IMR-90 (cell line): ENCODE results near the gene OR2T1. TPM values are rescaled to one million over a fixed set of nuclear protein-coding genes. Genes with fewer than 3 reads are reported as not detected.
"Not testable (repeated sequence)": the region's sequence is repeated elsewhere in the genome, so short reads cannot be mapped to it uniquely, and the experiment has no call there.

ENCODE experiments used
- ATAC-seq: fragments of 200-7000 bp; cut with Tn5 transposase; 2 replicates; pipeline ENCODE4 v1.9.1; 2020; ENCODE audit warnings: low read depth, mild to moderate bottlenecking, moderate library complexity
- BruUV-seq: library from RNA; stranded (reverse); fragments of 400-500 nt; replicated peaks from 2 replicates; lab custom pipeline; 2021; lab: Mats Ljungman, UMichigan
- CTCF ChIA-PET: fragments of 300-600 bp; formaldehyde crosslinking; extraction: SDS; loops from one replicate; lab custom pipeline; 2021; ENCODE audit warnings: antibody characterized with exemption; lab: Yijun Ruan, JAX
- POLR2A ChIA-PET: fragments of 300-600 bp; sonication (Branson Sonifier 250); formaldehyde crosslinking; loops from one replicate; lab custom pipeline; 2022; ENCODE audit warnings: antibody characterized with exemption; ENCODE audit not compliant: unreplicated experiment; lab: Charles Lee
- DNase-seq: peaks from one replicate; pipeline ENCODE4 v3.0.0; 2013
- H2AFZ ChIP-seq: replicated peaks from 2 replicates; pipeline ENCODE3; 2013; ENCODE audit warnings: low read length, mild to moderate bottlenecking; ENCODE audit not compliant: poor library complexity
- H2AK5ac ChIP-seq: 2 replicates; pipeline ENCODE4 v1.6.1; 2013; ENCODE audit warnings: low read depth, low read length, inconsistent platforms
- H2AK9ac ChIP-seq: replicated peaks from 2 replicates; pipeline ENCODE3; 2013; ENCODE audit warnings: mild to moderate bottlenecking, low read depth, low read length, moderate library complexity; ENCODE audit not compliant: poor library complexity
- H2BK120ac ChIP-seq: 2 replicates; pipeline ENCODE4 v1.6.1; 2013; ENCODE audit warnings: low read depth, low read length, inconsistent platforms
- H2BK15ac ChIP-seq: 3 replicates; pipeline ENCODE4 v1.6.1; 2013; ENCODE audit warnings: low read depth, low read length, inconsistent platforms
- H2BK20ac ChIP-seq: 2 replicates; pipeline ENCODE4 v1.6.1; 2013; ENCODE audit warnings: low read depth, mild to moderate bottlenecking, inconsistent platforms, low read length, moderate library complexity
- H2BK5ac ChIP-seq: 2 replicates; pipeline ENCODE4 v1.6.1; 2013; ENCODE audit warnings: mild to moderate bottlenecking, low read depth, low read length, inconsistent platforms; ENCODE audit not compliant: poor library complexity, severe bottlenecking
- H3K14ac ChIP-seq: replicated peaks from 2 replicates; pipeline ENCODE4 v1.6.1; 2013; ENCODE audit warnings: low read depth, low read length, inconsistent platforms
- H3K18ac ChIP-seq: 2 replicates; pipeline ENCODE4 v1.6.1; 2013; ENCODE audit warnings: low read depth, low read length, control low read depth
- H3K23ac ChIP-seq: 2 replicates; pipeline ENCODE4 v1.6.1; 2013; ENCODE audit warnings: low read depth, low read length, inconsistent platforms
- H3K27ac ChIP-seq: 2 replicates; pipeline ENCODE4 v1.5.1; 2013; ENCODE audit warnings: mild to moderate bottlenecking, control low read depth, low read length; ENCODE audit not compliant: insufficient read depth
- H3K27me3 ChIP-seq: 2 replicates; pipeline ENCODE4 v1.6.1; 2013; ENCODE audit warnings: low read length; ENCODE audit not compliant: control insufficient read depth, insufficient read depth
- H3K36me3 ChIP-seq: 2 replicates; pipeline ENCODE4 v1.6.1; 2013; ENCODE audit warnings: low read length, mixed read lengths; ENCODE audit not compliant: control insufficient read depth, insufficient read depth
- H3K4ac ChIP-seq: 2 replicates; pipeline ENCODE4 v1.6.1; 2013; ENCODE audit warnings: low read depth, low read length, inconsistent platforms
- H3K4me1 ChIP-seq: 2 replicates; pipeline ENCODE4 v1.6.1; 2013; ENCODE audit warnings: low read length, mixed read lengths; ENCODE audit not compliant: control insufficient read depth, insufficient read depth
- H3K4me2 ChIP-seq: 2 replicates; pipeline ENCODE4 v1.6.1; 2013; ENCODE audit warnings: low read depth, mild to moderate bottlenecking, control low read depth, low read length, moderate library complexity
- H3K4me3 ChIP-seq: 2 replicates; pipeline ENCODE4 v1.5.1; 2013; ENCODE audit warnings: low read depth, mild to moderate bottlenecking, control low read depth, low read length, moderate library complexity; ENCODE audit not compliant: insufficient read depth
- H3K56ac ChIP-seq: 2 replicates; pipeline ENCODE4 v1.6.1; 2013; ENCODE audit warnings: low read length, inconsistent platforms; ENCODE audit not compliant: insufficient read depth; ENCODE audit errors: extremely low read depth
- H3K79me1 ChIP-seq, 2 experiments: 2 replicates each; pipeline ENCODE4 v1.6.1; 2013; ENCODE audit warnings: low read length in 2 of 2, inconsistent platforms in 1 of 2, low read depth in 1 of 2
- H3K9ac ChIP-seq: 2 replicates; pipeline ENCODE4 v1.6.1; 2013; ENCODE audit warnings: low read depth, low read length, control low read depth
- H3K9me1 ChIP-seq: 2 replicates; pipeline ENCODE4 v1.6.1; 2013; ENCODE audit warnings: low read length, inconsistent platforms; ENCODE audit not compliant: insufficient read depth
- H3K9me3 ChIP-seq: 2 replicates; pipeline ENCODE4 v1.6.1; 2013; ENCODE audit warnings: low read length; ENCODE audit not compliant: control insufficient read depth, insufficient read depth
- H4K20me1 ChIP-seq: 2 replicates; pipeline ENCODE4 v1.6.1; 2013; ENCODE audit warnings: low read length, inconsistent platforms; ENCODE audit not compliant: insufficient read depth
- H4K5ac ChIP-seq: 2 replicates; pipeline ENCODE4 v1.6.1; 2013; ENCODE audit warnings: mild to moderate bottlenecking, low read depth, low read length, control low read depth
- H4K8ac ChIP-seq, 2 experiments: 2 replicates each; pipeline ENCODE4 v1.6.1; 2013; ENCODE audit warnings: low read depth in 2 of 2, low read length in 2 of 2, control low read depth in 1 of 2, inconsistent platforms in 1 of 2
- H4K91ac ChIP-seq: 2 replicates; pipeline ENCODE4 v1.6.1; 2013; ENCODE audit warnings: low read depth, low read length, inconsistent platforms; ENCODE audit not compliant: insufficient read depth
- CEBPB ChIP-seq: IDR thresholded peaks from 2 replicates; pipeline ENCODE4 v1.6.1; 2012; ENCODE audit warnings: low read depth, low read length, improper control_type of control experiment
- ELK1 ChIP-seq: fragments of 150-350 bp; IDR thresholded peaks from 2 replicates; pipeline ENCODE4 v1.6.1; 2016; ENCODE audit warnings: low read depth, mild to moderate bottlenecking, low read length, moderate library complexity, borderline replicate concordance
- WGBS, 2 experiments: methylation state at CpG; one replicate each; pipeline versions ENCODE4 v1.1.5 to v1.1.7; 2013; ENCODE audit warnings: missing lambda C conversion rate in 2 of 2; ENCODE audit not compliant: insufficient read length in 1 of 2; ENCODE audit errors: extremely low coverage in 2 of 2; 5-methylcytosine and 5-hydroxymethylcytosine counted together
- dilution Hi-C: fragments of 300-500 bp; cut with HindIII; formaldehyde crosslinking; loops from one replicate; pipeline ENCODE4 v1.14.3; 2018; ENCODE audit warnings: low sequenced_read_pairs; ENCODE audit not compliant: unreplicated experiment
- in situ Hi-C: fragments of 300-500 bp; cut with MboI; formaldehyde crosslinking; loops from 3 replicates; pipeline ENCODE4 v1.14.3; 2019; ENCODE audit warnings: low sequenced_read_pairs, inconsistent platforms, mixed read lengths
- intact Hi-C: fragments of 100-400 bp; cut with micrococcal nuclease; formaldehyde crosslinking; loops from 2 replicates; pipeline ENCODE4 v1.10.0; 2022
- polyA plus RNA-seq, 3 experiments: library from polyadenylated mRNA; depleted of rRNA; stranded (reverse); fragments of >200 nt; gene quantifications; 2 replicates each; pipeline ENCODE4 v1.2.3, GENCODE V29; 2012; ENCODE audit warnings: low replicate concordance in 1 of 3
- total RNA-seq: library from RNA; depleted of rRNA; stranded (reverse); fragments of >200 nt; gene quantifications from 2 replicates; pipeline ENCODE4 v1.2.3, GENCODE V29; 2012
- TF ChIP-seq, protein P1 (sequence below): fragments of 150-350 bp; IDR thresholded peaks from 2 replicates; pipeline ENCODE4 v1.6.1; 2017; ENCODE audit warnings: mild to moderate bottlenecking, antibody characterized with exemption, low read length, low read depth

Gene OR2T1
- total and polyA plus RNA-seq, 2 of the 4 experiments (the other 2 are of a cell fraction), result not detected

DNA sequence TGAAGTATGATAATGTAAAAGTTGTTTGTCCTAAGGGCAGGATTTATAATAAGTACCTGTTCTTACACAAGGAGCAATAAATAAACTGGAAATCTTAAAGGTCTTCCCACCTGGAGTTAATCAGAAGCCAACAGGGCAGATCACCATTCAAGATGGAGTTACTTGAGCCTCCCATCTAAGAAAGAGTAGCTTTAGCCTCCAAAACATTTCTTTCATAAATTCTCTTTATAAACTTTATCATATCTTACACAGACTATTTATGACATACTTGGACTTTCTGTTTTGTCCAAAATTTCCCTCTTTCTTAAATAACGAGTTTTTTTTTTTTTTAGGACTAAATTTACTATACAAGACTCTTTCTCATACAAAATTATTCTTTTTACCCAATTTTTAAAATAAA, 18.5 kb downstream of the OR2T1 start:
- in situ Hi-C loops (no loop called here), intact Hi-C loops (no loop called here), dilution Hi-C loops (no loop called here)
- ATAC-seq (no peak), DNase-seq (no peak)
- Histone ChIP-seq H3K56ac (no peak overlapping the region), H3K9ac (no peak overlapping the region), H2BK15ac (no peak overlapping the region), H2BK5ac (no peak overlapping the region), H2AFZ (no peak overlapping the region), H4K8ac (no peak overlapping the region), H3K4me1 (no peaks in the 10 kb centered on the region), H3K18ac (no peak overlapping the region), H3K27ac (no peak overlapping the region), H3K36me3 (no peaks in the 10 kb centered on the region), H3K4ac (no peak overlapping the region), H2BK20ac (no peak overlapping the region), H3K14ac (no peak overlapping the region), H4K5ac (no peak overlapping the region), H2AK9ac (no peak overlapping the region), H4K20me1 (no peaks in the 10 kb centered on the region), H3K4me2 (no peak overlapping the region), H3K27me3 (no peaks in the 10 kb centered on the region), H3K79me1 (no peaks in the 10 kb centered on the region), H2BK120ac (no peak overlapping the region), H2AK5ac (no peak overlapping the region), H3K4me3 (no peak overlapping the region), H3K9me1 (no peaks in the 10 kb centered on the region), H3K9me3 (peaks cover 9% of the 10 kb centered on the region), H3K23ac (no peak overlapping the region), H4K91ac (no peak overlapping the region)
- BruUV-seq, result no TSS peak
- no CpG with 5 or more reads among the region's 1 CpG for WGBS, 2 experiments
- ChIA-PET POLR2A (no interaction called here), CTCF (no interaction called here)
- TF ChIP-seq ELK1, result no peak
- TF ChIP-seq, protein P1, sequence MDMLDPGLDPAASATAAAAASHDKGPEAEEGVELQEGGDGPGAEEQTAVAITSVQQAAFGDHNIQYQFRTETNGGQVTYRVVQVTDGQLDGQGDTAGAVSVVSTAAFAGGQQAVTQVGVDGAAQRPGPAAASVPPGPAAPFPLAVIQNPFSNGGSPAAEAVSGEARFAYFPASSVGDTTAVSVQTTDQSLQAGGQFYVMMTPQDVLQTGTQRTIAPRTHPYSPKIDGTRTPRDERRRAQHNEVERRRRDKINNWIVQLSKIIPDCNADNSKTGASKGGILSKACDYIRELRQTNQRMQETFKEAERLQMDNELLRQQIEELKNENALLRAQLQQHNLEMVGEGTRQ, result no peak
- TF ChIP-seq CEBPB, result no peak

- H3K27me3 ChIP-seq, H2AFZ ChIP-seq, H4K5ac ChIP-seq, H3K79me1 ChIP-seq, H3K9ac ChIP-seq, DNase-seq, BruUV-seq, ATAC-seq, H3K4me2 ChIP-seq, H3K14ac ChIP-seq, H3K27ac ChIP-seq, H3K9me1 ChIP-seq, H2BK20ac ChIP-seq, in situ Hi-C loops, H3K56ac ChIP-seq, POLR2A ChIA-PET, H2AK5ac ChIP-seq, CTCF ChIA-PET, H3K18ac ChIP-seq, H2AK9ac ChIP-seq, H4K20me1 ChIP-seq, H4K8ac ChIP-seq, H3K23ac ChIP-seq, H3K9me3 ChIP-seq, H2BK120ac ChIP-seq, dilution Hi-C loops, intact Hi-C loops, H3K4ac ChIP-seq, H4K91ac ChIP-seq, H3K4me3 ChIP-seq, H2BK5ac ChIP-seq, H3K4me1 ChIP-seq, H3K36me3 ChIP-seq, H2BK15ac ChIP-seq: not testable (repeated sequence)
- 25% methylated on average over 2 of the region's 3 CpGs; no CpG with 5 or more reads in 1 of the 2 experiments for WGBS, 2 experiments
Measured at GRCh38 chr1:248427526-248428191, 24.8 kb downstream of the OR2T1 start.
